Stimulated activated CD8-positive, alpha-beta memory T cell treated with anti-CD3 and anti-CD28 coated beads, Interleukin-7, amount 100 ng/mL, for 1 hour (primary cell): ENCODE data around the gene RPS6KA5.

Experiments
- DNase-seq, 2 donors: peaks; one replicate each; pipeline ENCODE4 v3.0.0-alpha.2; 2020; ENCODE audit warnings: low read depth in 2 of 2

Gene RPS6KA5

DNA sequence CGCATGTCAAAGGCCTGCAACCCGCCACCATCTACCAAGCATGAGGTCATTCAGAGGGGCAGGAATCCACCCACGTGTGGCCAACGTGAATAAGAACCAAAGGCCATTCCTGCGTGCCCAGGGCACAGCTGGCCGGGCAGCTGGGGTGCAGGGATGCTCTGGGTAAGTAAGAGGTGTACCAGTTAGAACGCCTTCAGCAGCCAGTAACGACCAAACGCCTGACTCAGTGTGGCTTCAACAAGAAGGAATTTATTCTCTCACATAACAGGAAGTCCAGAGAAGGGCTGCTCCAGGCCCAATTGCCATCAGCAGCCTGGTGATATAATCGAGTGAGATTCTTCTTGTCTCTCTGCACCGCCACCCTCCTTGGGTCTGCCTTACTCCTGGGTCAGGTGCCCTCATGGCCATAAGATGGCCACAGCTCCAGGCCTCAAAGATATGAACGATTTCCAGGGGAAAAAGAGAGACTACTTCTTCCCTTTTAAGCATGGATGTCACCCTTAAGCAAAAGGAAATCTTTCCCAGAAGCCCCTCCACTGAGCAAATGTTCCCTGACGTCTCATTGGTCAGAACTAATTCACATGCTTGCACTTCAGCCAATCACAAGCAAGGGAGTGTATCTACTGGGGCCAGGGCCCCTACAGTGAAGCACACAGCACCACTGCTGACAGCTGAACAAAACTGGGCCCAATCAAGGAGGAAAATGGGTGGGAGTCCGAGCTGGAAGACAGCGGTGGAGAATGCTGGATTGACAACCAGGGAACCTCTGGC lies 251.5 kb downstream of the RPS6KA5 start:
- no peak for DNase-seq

DNA sequence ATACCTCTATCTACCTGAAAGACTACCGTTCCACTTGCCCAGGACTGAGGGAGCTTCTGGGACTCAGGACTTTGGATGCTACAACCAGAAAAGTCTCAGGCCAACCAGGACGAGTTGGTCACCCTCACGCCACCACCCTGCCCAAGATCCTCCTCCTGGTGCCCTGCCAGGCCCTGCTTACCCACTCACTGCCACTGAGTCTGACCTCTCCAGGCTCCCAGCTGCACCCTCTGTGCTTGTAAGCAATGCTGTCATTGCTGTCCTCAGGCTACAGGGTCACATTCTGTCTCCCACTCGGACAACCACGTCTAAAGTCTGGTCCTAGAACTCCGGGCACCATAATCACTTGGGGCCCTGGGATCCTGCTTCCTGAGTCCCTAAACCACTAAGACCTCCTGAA lies 253.4 kb downstream of the RPS6KA5 start:
- DNase-seq, result no peak

DNA sequence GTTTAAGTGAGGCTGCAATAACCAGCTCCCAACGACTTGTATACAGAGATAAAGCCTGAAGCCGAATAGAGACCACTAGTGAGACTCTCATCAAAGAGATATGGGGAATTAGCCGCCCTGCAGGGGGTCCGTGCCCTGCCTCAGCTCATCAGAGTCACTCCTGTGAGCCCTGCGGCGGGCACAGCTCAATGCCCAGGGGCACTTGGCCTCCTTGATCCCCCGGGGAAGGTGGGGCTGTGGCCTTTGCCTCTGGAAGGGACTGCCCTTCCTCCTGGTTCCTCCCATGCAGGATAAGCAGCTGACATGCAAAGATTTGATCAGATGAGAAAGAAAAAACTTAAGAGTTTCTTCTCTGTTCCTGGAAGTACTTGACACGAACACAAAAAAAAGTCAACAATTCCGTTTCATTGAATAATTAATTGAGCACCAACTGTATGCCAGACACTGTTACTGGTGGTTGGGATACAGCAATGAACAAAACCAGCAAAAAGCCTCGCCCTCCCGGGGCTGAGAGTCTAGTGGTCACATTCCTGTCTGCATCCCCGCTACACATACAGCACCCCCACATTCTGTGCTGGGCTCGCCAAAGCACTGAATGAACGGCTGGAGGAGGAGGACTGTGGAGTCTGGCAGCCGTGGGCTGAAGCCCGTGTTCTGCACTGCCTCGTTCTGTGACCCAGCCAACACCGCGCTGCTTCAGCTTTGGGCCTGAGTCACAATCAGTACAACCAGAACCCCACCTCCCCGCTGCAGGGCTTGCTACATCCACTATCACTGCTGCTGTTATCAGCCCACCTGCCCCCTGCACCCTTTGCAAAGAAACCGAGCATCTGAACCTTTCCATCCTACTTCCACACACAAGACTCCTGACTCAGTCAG lies 254.5 kb downstream of the RPS6KA5 start:
- DNase-seq, result no peak

DNA sequence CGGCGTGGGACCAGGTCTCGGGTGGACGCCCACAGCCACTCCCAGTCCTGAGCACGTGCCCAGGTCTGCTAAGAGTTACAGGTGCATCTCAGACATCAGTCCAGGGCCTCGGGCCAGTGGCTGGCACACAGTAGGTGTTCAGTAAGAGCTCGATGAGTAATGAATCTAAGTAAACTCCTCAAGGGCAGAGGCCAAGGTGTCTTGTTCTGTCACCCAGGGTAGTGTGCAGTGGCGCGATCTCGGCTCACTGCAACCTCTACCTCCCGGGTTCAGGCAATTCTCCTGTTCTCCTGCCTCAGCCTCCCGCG lies 255.4 kb downstream of the RPS6KA5 start:
- DNase-seq, result no peak

DNA sequence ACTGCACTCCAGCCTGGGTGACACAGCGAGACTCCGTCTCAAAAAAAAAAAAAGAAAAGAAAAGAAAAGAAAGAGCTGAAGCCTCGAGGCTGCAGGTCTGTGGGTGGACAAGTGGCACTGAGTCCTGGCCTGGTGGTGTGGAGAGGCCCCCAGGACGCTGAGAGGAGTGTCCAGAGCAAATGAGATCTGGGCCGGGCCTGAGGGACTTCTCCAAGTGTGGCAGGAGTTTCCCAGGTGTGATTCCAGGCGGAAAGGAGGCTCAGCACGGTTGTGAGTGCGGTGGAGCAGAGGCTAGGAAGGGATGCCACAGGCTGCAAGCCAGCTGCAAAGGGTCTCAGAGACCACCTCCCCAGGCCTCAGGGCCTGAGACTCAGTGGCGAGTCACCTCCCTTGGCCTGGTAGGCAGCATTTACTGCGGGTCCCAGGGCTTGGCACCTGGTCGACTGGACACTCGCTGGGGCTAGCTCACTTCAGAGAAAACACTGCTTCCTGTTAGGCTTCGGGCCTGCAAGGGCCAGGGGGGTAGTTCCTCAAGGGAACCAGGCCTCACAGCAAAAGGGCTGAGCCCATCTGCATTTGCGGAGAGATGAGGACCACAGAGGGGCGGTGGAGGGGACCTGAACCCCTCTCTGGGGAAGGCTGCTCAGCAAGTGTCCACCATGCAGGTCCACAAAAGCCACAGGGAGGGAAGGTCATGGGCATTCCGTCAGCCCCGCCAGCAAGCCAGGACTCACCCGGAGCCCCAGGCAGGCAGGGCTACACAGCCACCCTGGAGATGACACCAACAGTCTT lies 256.0 kb downstream of the RPS6KA5 start:
- DNase-seq, result no peak

DNA sequence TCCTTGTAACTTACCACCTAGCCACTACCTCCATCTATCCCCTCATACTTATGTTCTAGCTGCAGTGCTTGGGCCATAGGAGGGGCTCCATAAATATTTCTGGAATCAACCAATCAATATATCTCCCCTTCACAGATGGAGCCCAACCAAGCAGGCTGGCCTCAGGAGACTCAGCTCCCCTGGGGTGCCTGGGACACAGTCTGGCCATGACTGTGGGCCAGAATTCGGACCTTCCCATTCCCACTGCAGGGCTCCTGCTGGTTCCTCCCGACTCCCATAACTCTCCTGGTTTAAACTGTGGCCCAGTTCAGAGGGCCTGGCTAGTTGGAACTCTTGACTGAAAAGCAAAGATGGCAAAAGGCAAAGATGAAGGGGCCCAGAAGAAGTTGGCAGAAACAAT lies 257.2 kb downstream of the RPS6KA5 start:
- no peak for DNase-seq

DNA sequence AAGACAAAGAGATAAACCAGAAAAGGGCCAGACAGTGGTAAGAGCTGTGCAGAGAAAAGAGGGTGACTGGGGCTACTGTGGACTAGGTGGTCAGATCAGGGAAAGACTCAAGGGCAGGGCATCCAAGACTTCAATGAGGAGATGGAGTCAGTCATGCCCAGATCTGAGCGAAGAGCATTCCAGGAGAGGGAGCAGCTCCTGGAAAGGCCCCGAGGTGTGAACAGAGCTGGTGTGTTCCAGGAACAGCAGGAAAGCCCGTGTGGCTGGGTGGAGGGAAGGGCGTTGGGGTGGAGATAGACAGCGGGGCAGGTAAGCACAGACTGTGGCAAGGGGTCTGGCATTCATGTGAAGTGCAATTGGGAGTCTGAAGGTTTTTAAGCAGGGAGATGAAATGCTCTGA lies 261.0 kb downstream of the RPS6KA5 start:
- no peak for DNase-seq

DNA sequence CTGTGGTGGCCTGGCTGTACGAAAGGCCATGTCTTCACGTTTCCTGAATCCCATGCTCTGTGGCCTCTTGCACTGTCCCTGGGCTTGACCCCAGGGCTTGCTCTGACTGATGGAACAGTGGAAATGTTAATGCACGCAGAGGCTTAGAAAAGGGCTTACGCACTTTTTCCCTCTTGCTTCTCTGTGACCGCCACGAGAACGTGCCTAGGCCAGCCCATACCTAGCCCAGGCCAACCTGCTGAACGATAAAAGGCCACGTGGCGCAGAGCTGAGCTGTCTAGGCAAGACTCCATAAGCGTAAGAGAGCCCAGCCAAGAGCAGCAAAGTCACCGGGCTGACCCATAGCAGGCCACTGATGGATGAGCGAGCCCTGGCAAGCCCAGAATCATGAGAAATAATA lies 262.5 kb downstream of the RPS6KA5 start:
- DNase-seq, result no peak
